SK-N-DZ (cell line): Measurements from ENCODE around the gene PLCH1.

Experiments
- DNase-seq: peaks from one replicate; pipeline ENCODE4 v3.0.0-alpha.2; 2015; ENCODE audit warnings: low spot score

The PLCH1 gene

DNA sequence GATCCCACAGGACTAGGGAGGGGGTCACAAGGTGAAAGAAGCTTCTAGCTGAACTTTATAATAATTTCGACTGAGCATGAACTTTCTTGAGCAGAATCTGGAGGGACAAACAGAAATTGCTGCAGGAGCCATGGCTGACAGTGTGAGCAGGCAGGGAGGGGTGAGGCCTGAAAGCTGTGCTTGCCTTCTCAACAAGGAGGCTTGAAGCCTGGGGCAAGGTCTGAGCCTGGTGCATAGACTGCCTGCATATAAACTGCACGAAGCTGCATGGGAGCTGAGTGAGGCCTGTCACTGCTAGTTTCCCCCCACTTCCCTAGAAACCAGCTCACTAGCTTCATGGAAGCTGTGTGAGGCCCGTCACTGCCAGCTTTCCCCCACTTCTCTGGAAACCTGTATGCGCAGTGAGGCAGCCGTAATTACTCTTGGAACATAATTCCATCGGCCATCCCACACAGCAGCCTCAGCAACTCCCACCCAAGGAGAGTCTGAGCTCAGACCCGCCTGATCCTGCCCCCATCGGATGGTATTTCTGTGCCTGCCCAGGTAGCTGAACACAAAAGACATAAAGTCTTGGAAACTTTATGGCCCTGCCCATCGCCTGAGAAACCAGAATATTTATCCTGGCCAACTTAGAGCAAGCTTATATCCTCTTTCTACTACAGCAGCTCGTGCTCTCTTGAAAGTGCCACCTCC is 136.5 kb downstream of the PLCH1 start:
- no peak for DNase-seq

DNA sequence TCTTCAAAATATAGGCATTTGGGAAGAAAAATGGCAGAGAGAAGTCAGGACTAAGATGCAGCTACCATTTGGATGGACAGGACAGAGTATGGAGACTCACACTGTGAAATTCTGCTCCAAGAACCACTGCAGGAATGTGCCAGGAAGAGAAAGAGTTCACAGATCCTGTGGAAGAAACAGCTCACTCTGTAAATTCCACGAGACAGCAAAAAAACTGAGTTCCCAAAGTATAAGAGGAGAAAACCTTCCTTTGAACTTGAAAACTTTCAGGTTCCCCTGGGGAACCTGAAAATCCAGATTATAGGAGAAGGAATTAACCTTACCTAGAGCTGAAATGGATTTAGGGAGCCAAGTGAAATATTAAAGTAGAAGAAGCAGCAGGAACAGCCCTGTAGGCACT is 137.1 kb downstream of the PLCH1 start:
- DNase-seq = no peak

DNA sequence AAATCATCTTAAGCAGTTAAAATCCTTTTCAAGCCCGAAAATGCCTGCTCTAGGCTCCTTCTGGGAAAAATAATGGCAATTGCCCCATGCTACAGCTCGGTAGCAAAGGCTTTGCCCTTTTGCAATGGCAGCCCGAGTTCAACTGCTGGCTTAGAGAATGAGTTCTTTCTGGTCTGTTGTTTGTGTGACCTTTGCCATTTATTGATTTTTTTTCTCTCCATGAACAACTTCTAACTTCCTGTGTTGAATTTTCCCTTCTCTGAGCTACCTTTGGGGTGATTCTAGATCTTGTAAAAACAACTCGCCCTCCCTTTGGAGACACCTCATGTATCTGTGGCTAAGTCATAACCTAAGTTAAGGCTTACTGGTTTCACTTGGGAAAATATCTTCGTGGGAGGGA is 139.3 kb downstream of the PLCH1 start:
- DNase-seq = no peak

DNA sequence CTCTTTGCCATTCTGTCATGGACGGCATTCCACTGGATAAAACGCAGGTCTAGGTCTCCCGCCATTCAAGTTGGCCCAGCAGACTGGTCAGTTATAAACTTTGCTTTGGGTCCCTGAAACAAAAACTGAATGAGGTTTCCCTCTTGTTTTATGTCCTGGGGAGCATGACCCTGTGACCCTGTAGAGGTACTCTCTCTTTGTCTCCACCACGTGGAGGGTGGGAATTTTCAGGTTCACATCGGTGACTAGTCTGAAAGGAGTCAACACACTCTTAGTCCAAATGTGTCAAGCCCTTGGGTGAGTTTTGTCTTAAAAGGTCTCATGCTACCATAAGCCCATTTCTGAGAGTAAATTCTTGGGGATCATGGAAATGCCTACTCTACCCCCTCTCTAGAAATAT is 139.9 kb downstream of the PLCH1 start:
- DNase-seq = no peak

DNA sequence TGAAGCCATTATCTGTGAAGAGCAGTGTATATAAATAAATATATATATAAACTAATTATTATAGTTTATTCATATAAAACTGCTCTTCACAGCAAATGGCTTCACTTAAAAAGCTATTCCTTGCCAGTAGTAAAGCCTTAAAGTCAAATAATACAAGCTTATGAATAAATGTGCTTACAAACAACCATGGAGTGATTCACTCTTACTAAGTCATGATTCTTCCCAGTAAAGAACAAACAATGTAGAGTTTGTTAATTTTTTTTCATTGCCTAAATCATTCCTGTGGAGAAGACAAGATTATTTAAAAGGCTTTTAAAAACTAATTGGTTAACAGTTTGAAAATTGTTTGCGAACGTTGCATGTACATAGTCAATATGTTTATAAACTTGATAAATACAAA is 140.7 kb downstream of the PLCH1 start:
- no peak for DNase-seq

DNA sequence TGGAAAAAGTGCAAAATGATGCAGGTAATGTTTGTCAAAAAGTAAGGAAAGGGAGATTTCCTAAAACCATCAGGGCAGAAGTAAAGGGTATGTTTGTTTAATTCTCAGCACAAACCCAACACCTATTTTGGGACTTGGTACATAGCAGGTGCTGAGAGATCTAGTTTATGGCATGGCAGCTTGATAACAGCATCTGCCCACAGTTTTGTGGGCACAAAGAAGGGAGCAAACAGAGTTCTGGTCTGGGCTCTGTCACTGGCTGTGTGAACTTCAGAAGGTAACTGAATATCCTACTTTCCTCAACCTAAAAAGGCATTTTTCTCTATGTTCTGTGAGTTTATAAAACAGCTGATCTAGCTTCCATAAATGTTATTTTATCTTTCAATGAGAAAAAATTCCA is 141.6 kb downstream of the PLCH1 start:
- no peak for DNase-seq

DNA sequence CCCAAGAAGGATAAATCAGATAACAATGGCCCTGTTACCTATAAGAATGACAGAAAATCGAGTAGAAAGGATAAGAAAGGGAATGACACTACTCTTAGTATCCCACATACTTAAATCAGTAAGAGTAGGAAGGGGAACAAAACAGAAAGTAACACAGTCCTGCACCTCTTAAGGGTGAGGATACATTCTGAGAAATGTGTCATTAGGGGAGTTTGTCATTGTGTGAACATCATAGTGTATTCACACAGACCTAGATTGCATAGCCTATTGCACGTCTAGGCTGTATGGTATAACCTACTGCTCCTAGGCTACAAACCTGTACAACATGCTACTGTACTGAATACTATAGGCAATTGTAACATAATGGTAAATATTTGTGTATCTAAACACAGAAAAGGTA is 142.6 kb downstream of the PLCH1 start:
- DNase-seq = no peak

DNA sequence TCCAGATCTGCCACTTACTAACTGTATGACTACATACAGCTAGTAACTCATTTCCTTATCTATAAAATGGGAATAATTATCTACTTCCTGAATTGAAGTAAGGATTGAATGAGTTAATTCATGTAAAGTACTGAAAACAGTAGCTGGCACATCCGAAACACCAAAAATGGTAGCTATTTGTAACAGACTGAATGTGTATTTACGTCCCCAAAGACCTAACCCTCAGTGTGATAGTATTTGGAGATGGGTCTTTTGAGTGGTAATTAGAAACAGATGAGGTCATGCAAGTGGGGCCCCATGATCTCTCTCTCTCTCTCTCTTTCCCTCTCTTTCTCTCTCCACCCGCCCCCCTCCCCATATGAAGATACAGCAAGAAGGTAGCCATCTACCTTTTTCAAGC is 146.2 kb downstream of the PLCH1 start:
- no peak for DNase-seq

DNA sequence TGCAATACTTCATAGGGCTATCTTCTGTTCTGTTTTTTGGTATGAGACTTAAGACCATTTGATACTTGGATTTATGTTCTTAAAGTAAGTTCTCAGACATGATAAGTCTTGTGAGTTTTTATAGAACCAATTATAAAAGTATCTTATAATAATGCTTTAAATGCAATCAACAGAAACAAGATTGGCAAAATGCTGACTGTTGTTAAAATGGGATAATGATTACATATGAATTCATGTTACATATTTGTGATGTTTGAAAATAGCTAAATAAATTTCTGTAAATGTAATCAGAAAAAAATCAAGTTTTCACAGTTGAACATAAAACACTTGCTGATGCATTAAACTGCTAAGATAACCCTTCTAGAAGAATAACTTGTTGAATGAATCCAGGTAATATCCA is 148.3 kb downstream of the PLCH1 start:
- no peak for DNase-seq

DNA sequence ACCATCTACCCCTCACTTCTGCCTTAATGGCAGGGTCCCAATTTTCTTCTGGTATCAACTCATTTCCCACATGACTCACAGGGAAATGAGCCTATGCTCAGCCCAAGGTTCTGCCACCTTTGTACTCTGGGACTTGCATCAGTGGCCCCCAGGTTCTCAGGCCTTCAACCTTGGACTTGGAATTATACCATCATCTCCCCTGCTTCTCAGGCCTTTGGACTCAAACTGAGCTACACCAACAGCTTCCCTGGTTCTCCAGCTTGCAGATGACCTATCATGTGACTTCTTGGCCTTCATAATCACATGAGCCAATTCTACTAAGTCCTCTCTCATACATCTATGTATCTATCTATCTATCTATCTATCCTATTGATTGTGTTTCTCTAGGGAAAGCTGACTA is 149.5 kb downstream of the PLCH1 start:
- no peak for DNase-seq

DNA sequence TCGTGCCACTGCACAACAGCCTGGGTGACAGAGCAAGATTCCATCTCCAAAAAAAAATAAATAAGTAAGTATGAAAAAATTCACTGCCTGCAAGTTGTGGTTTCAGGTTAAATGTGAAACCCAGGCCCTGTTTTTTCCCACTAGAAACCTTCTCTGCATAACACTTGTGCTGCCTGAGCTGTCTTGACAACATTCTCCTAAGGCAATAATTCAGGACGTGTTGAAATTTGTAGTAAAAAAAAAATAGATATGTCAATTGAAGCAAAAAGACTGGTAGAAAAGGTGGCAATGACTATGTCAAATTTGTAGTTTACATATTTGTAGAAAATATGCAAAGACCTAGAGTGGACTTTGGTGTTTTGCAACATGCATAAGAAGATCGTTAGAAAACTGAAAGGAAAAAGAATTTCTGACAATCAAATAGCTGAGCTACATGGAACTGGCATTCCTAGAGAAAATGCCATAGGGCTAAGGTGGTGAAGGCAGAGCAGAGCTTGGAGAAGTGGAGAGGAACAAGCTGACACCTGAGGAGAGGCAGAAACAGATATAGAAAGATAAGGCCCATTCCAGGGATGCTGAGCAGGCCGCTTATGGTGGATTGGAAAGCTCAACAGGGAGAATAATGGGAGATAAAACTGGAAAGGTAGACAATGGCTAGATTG is 150.2 kb downstream of the PLCH1 start:
- peak; percentile 60 for DNase-seq

DNA sequence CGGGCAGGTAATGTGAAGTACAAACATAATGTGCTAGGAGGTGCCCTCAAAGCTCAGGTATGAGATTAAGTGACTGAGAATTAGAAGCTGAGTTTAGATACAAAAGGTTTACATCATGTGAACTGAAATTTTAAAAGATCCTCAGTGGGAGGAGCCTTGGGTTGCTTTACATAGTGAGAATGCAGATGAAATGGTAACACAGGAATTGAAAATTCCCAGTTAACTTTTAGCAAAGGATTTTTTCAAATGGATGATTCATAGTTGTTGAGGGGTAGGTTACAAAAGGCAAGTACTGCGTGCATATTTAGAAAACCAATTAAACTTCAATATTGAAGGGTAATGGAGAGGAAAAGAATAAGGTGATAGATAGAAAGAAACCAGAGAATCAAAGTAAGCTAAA is 157.3 kb downstream of the PLCH1 start:
- no peak for DNase-seq

DNA sequence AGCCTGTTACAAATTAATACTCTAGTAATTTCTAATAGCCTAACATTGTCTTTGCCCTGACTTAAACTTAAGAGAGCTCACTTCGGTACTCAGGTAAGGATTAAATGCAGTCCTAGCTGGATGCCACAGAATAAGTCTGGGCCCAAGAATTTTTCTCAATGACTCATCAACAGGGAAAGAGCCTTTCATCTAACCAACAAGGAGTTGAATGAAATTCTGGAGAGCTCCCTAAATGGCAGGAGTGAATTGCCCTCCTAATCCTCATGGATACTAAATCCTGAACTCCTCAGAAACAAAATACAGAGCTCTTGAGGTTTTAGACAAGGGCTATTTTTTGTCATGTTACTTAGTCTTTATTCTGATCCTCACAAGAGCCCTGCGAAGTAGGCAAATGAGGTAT is 159.5 kb downstream of the PLCH1 start:
- DNase-seq = no peak

DNA sequence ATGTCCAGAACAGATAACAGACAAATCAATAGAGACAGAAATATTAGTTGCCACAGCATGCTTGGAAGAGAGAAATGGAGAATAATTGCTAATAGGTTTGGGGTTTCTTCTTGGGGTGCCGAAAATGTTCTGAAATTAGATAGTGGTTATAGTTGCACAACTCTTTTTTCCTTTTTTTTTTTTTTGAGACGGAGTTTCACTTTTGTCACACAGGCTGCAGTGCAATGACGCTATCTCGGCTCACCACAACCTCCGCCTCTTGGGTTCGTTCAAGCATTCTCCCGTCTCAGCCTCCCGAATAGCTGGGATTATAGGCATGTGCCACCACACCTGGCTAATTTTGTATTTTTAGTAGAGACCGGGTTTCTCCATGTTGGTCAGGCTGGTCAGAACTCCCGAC is 163.3 kb downstream of the PLCH1 start:
- DNase-seq = no peak

DNA sequence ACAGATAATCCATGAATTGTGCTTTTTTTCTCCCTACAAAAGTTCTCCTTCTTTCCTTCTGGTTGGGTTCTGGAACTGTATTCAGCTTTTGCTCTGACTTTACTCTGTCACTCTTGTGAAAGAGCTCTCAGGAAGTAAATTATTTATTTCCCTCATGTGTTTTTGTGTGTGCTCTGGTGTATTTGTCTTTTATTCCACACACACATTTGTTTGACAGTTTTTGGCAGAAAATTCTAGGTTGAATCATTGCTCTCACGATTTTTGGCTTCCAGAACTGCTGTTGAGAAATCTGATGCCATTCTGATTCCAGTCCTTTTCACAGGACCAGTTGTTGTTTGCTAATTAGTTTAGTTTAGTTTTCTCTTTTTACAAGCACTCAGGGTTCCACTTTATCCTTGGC is 172.8 kb downstream of the PLCH1 start:
- no peak for DNase-seq

DNA sequence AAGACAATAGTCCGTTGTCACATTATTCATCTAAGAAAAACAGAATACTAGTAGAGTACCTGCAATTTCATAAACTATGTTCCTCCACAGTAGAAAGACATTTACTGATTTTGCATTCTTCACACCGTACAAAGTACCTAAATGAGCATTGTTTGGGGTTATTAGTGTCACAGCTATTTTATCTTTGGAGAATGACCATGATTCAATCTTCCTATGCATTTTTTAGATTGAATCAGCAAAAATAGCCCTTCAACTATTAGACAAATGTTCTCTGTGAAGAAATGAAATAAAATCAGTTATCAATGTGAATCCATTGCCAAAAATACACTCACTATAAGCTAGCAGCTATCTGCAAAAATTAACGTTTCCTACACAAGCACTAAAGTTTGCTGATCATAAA is 176.6 kb downstream of the PLCH1 start:
- DNase-seq = no peak

DNA sequence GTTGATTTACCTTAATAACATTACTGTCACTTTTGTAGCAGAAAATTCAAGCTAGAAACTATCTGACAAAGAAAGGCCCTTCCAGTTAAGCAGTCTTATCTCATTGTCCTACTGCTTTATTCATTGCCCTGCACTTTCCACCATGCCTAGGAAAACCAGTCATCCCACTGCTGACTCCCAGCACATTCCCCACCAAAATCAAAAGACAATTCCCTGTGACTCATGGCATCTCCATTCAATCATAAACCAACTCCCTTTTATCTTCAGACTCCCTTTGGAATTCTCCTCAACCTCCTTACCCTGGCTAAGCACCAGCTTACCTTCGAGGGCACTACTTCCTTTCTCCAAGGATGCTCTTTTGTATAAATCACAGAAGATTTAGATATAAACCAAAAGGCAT is 184.3 kb downstream of the PLCH1 start:
- no peak for DNase-seq

DNA sequence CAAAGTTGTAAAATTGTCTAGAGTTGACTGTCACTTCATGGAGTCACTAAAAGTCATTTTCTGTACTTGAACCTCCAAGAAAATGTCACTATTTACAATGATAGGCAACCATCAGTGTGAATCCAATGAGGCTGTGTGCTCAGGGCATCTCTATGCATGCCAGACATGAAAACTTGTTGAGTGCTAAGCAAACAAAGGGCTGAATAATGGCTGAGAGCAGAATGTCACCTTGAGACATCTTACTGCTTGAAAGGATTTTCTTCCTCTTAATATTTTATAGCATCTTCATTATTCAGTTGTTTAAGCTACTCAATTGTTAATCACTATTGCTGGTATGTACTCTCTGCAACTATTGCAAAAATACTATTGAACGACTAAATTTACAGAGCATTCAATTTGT is 184.7 kb downstream of the PLCH1 start:
- DNase-seq = no peak

DNA sequence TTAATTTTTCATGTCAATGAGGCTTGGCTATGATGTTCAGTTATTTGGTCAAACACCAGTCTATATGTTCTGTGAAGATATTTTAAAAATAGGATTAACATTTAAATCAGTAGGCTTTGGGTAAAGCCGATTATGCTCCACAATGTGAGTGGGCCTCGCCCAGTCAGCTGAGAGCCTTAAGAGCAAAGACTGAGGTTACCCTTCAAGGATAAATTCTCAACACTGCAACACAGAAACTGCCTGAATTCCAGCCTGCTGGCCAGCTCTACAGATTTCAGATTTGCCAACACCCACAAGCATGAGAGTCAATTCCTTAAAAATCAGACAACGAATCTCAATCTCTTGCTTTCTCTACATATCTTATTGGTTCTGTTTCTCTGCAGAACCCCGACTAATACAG is 188.3 kb downstream of the PLCH1 start:
- DNase-seq = no peak

DNA sequence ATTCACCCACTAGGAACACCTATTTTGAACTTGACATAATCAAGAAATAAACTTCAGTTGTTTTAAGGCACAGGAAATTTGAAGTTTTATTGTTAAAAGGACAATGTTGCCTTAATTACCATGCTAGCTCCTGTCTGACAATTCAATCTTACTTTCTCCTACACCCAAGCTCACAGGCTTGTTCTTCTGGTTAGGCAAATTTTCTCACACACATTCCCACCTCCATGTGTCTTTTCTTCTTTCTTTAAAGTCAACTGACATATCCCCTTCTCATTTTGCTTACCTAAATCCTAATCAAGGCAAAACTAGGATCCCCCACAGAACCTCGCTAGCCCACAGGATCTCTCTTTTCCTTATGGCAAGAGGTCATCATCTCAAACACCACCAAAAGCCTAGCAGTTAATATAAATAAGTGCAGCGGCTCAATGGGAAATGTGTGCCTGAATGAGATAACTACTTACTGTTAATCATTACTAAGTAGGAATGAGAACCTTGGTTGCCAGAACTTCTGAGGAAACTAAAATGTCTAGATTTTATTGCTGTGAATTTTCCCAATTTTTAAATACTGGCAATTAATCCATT is 189.3 kb downstream of the PLCH1 start:
- DNase-seq = no peak

DNA sequence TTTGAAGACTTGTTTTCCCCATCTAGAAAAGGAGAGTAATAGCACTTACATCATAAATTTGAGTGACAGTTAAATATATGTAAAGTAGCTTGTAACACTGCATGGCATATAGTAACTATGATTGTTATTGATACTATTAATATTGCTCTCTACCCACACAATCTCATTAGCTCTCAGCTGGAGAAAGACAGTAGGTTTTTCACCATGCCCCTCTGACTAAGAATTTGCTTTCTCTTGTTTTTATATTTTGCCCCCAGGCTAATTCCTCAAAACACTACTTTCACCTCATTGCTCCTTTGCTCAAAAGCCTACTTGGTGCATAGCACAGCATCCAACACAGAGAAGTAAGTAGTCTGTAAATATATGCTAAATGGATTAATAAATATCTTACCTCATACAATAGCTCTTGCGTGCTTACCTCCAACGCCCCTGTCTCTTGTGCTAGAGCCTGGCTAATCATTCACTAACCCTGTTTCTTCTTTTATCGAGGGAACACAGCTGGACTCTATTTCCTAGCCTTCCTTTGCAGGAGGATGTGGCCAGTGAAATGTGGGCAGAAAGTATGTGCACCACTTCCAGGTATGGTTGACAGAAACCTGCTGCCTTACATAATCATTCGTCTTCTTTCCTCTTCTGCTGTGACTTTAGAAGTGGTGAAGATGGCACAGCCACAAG is 190.0 kb downstream of the PLCH1 start:
- no peak for DNase-seq

DNA sequence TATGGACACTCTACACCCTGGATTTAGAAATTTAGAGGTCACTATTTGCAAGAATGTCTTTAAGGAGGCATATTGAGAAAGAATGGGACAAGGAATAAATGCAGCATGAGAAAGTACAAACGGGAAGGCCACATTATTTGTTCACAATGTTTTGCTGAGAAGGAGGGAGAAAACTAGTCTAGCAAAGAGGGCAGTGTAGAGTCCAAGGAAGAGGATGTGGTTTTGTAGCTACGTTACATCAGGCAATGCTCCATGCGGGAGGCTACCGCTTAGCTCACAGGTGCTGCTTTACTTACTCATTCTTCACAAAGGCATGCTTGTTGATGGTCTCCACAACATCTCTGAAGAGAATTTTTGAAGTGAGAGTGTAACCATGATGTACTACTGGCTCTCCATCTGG is 191.1 kb downstream of the PLCH1 start:
- DNase-seq = no peak

DNA sequence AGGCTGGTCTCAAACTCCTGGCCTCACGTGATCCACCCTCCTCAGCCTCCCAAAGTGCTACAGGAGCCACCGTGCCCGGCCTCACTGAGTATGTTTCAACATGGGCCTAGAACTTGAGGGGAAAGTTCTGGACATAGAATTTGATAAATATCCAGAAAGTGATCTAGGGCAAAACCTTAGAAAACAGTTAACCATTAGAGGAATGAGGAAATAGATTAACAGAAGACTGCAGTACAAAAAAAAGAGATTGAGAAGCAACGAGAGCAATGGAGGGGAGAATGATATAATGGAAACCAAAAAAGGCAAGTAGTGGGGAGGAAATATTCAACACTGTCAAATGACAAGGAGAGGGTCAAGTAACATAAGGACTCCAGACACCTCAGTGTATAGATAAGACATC is 191.5 kb downstream of the PLCH1 start:
- no peak for DNase-seq
